GM10847 (cell line): ENCODE measurements around the gene POLR3H.

Experiments
- POLR2A ChIP-seq: IDR thresholded peaks from 2 replicates; pipeline ENCODE4 v1.6.1; 2011; ENCODE audit not compliant: insufficient read length; ENCODE audit errors: extremely low read depth

POLR3H gene

GRCh38 chr22:41528132-41528766 is 16.0 kb downstream of the POLR3H start:
- no peak for TF ChIP-seq POLR2A

- TF ChIP-seq POLR2A: no peak
Observed at GRCh38 chr22:41526830-41527799, 17.2 kb downstream of the POLR3H start.

- TF ChIP-seq POLR2A: no peak
Observed at GRCh38 chr22:41526226-41526829, 17.9 kb downstream of the POLR3H start.

- TF ChIP-seq POLR2A: no peak
Observed at GRCh38 chr22:41525450-41526225, 18.6 kb downstream of the POLR3H start.

- TF ChIP-seq POLR2A: no peak
Observed at GRCh38 chr22:41524809-41525449, 19.3 kb downstream of the POLR3H start.

- no peak for TF ChIP-seq POLR2A
Observed at GRCh38 chr22:41524251-41524661, 20.0 kb downstream of the POLR3H start.

GRCh38 chr22:41523464-41524221 is 20.6 kb downstream of the POLR3H start:
- no peak for TF ChIP-seq POLR2A

GRCh38 chr22:41522813-41523212 is 21.5 kb downstream of the POLR3H start:
- TF ChIP-seq POLR2A: no peak

GRCh38 chr22:41521126-41521525 is 23.1 kb downstream of the POLR3H start:
- no peak for TF ChIP-seq POLR2A

GRCh38 chr22:41518048-41518347 is 26.3 kb downstream of the POLR3H start:
- TF ChIP-seq POLR2A: no peak

- TF ChIP-seq POLR2A: no peak
Observed at GRCh38 chr22:41517172-41518047, 26.9 kb downstream of the POLR3H start.

- no peak for TF ChIP-seq POLR2A
Observed at GRCh38 chr22:41516462-41516861, 27.8 kb downstream of the POLR3H start.

GRCh38 chr22:41513391-41513790 is 30.9 kb downstream of the POLR3H start:
- TF ChIP-seq POLR2A: no peak

- no peak for TF ChIP-seq POLR2A
Observed at GRCh38 chr22:41512421-41513194, 31.7 kb downstream of the POLR3H start.
